T-helper 1 cell treated with Interleukin-12 subunit alpha and Interleukin-12 subunit beta and Interleukin-4 antibody, amounts not matched to agents 30 μg/mL and 1 μg/mL, for 36 hours (primary cell): ENCODE measurements around the gene IRF7.
A peak's percentile ranks its signal among the peaks of the same experiment; 100 is the strongest.
"Not testable (repeated sequence)": the region's sequence is repeated elsewhere in the genome, so short reads cannot be mapped to it uniquely, and the experiment has no call there.

Experiments
- H3K27ac Mint-ChIP-seq: one replicate; pipeline ENCODE4 v1.8.0; 2021; ENCODE audit warnings: mild to moderate bottlenecking, mixed read lengths
- H3K27me3 Mint-ChIP-seq: one replicate; pipeline ENCODE4 v1.8.0; 2021; ENCODE audit warnings: low read depth, mixed read lengths
- H3K36me3 Mint-ChIP-seq: one replicate; pipeline ENCODE4 v1.8.0; 2021; ENCODE audit warnings: low read depth, mixed read lengths
- H3K4me1 Mint-ChIP-seq: one replicate; pipeline ENCODE4 v1.8.0; 2021; ENCODE audit warnings: low read depth, mixed read lengths
- H3K4me3 Mint-ChIP-seq: one replicate; pipeline ENCODE4 v1.8.0; 2021; ENCODE audit warnings: mild to moderate bottlenecking, moderate library complexity, mixed read lengths
- H3K9me3 Mint-ChIP-seq: one replicate; pipeline ENCODE4 v1.8.0; 2021; ENCODE audit warnings: mixed read lengths

The IRF7 gene

GRCh38 chr11:576811-577610, 38.7 kb downstream of the IRF7 start:
- Mint-ChIP-seq H3K9me3 (no peaks in the 10 kb centered on the region), H3K36me3 (peaks cover 14% of the 10 kb centered on the region), H3K27ac (peak overlapping the region; percentile 80), H3K27me3 (peaks cover 12% of the 10 kb centered on the region), H3K4me3 (peak overlapping the region; percentile 91), H3K4me1 (peaks cover 33% of the 10 kb centered on the region)

GRCh38 chr11:575996-576768, 39.6 kb downstream of the IRF7 start, which contains the start of gene PHRF1:
Gene PHRF1, plus strand, starts transcription at chr11:576470. Its CDS starts 5,043 bp downstream, at chr11:581513.
- peaks cover 8% of the 10 kb centered on the region for H3K36me3 Mint-ChIP-seq
- no peaks in the 10 kb centered on the region for H3K9me3 Mint-ChIP-seq
- H3K27me3 Mint-ChIP-seq, result peaks cover 12% of the 10 kb centered on the region
- H3K4me3 Mint-ChIP-seq, result peak within 1 kb of the TSS; percentile 91
- peak within 1 kb of the TSS; percentile 100 for H3K27ac Mint-ChIP-seq
- H3K4me1 Mint-ChIP-seq, result peaks cover 30% of the 10 kb centered on the region

- peak overlapping the region; percentile 84 for H3K4me3 Mint-ChIP-seq
- H3K36me3 Mint-ChIP-seq, result peaks cover 6% of the 10 kb centered on the region
- H3K27me3 Mint-ChIP-seq, result peaks cover 12% of the 10 kb centered on the region
- H3K4me1 Mint-ChIP-seq, result peaks cover 28% of the 10 kb centered on the region
- no peaks in the 10 kb centered on the region for H3K9me3 Mint-ChIP-seq
- H3K27ac Mint-ChIP-seq, result peak overlapping the region; percentile 49
These were observed 40.3 kb downstream of the IRF7 start for GRCh38 chr11:575313-575995.

- no peaks in the 10 kb centered on the region for H3K9me3 Mint-ChIP-seq
- H3K27ac Mint-ChIP-seq, result peak overlapping the region; percentile 49
- H3K27me3 Mint-ChIP-seq, result peaks cover 12% of the 10 kb centered on the region
- H3K36me3 Mint-ChIP-seq, result peaks cover 6% of the 10 kb centered on the region
- H3K4me1 Mint-ChIP-seq, result peaks cover 28% of the 10 kb centered on the region
- H3K4me3 Mint-ChIP-seq, result peak overlapping the region; percentile 84
These were observed 41.0 kb downstream of the IRF7 start for GRCh38 chr11:574632-575312.

- H3K9me3 Mint-ChIP-seq, H3K36me3 Mint-ChIP-seq, H3K27ac Mint-ChIP-seq: not testable (repeated sequence)
- Mint-ChIP-seq H3K4me1 (peaks cover 26% of the 10 kb centered on the region), H3K4me3 (peak overlapping the region; percentile 84), H3K27me3 (peaks cover 12% of the 10 kb centered on the region)
These were observed 41.6 kb downstream of the IRF7 start for GRCh38 chr11:574031-574570.

GRCh38 chr11:573146-573759, 42.5 kb downstream of the IRF7 start:
- Mint-ChIP-seq H3K27me3 (peaks cover 12% of the 10 kb centered on the region), H3K36me3 (peaks cover 6% of the 10 kb centered on the region), H3K4me1 (peaks cover 22% of the 10 kb centered on the region), H3K27ac (no peak overlapping the region), H3K9me3 (no peaks in the 10 kb centered on the region), H3K4me3 (no peak overlapping the region)

GRCh38 chr11:571802-572185, 44.0 kb downstream of the IRF7 start:
- Mint-ChIP-seq H3K4me1 (peaks cover 21% of the 10 kb centered on the region), H3K36me3 (peaks cover 2% of the 10 kb centered on the region), H3K27me3 (peaks cover 12% of the 10 kb centered on the region), H3K9me3 (no peaks in the 10 kb centered on the region), H3K4me3 (no peak overlapping the region), H3K27ac (no peak overlapping the region)

GRCh38 chr11:569158-569885, 46.4 kb downstream of the IRF7 start:
- peak overlapping the region; percentile 76 for H3K4me3 Mint-ChIP-seq
- peaks cover 13% of the 10 kb centered on the region for H3K4me1 Mint-ChIP-seq
- H3K9me3 Mint-ChIP-seq, result no peaks in the 10 kb centered on the region
- peak overlapping the region; percentile 49 for H3K27ac Mint-ChIP-seq
- H3K27me3 Mint-ChIP-seq, result peaks cover 4% of the 10 kb centered on the region
- no peaks in the 10 kb centered on the region for H3K36me3 Mint-ChIP-seq

GRCh38 chr11:568306-569157, 47.2 kb downstream of the IRF7 start:
- no peaks in the 10 kb centered on the region for H3K27me3 Mint-ChIP-seq
- H3K36me3 Mint-ChIP-seq, result no peaks in the 10 kb centered on the region
- no peak overlapping the region for H3K27ac Mint-ChIP-seq
- H3K4me3 Mint-ChIP-seq, result peak overlapping the region; percentile 76
- peaks cover 9% of the 10 kb centered on the region for H3K4me1 Mint-ChIP-seq
- no peaks in the 10 kb centered on the region for H3K9me3 Mint-ChIP-seq

GRCh38 chr11:567629-568292, 48.0 kb downstream of the IRF7 start:
- Mint-ChIP-seq H3K36me3 (no peaks in the 10 kb centered on the region), H3K4me3 (peak overlapping the region; percentile 77), H3K27ac (peak overlapping the region; percentile 69)

GRCh38 chr11:567011-567628, 48.6 kb downstream of the IRF7 start:
- Mint-ChIP-seq H3K9me3 (no peaks in the 10 kb centered on the region), H3K27me3 (no peaks in the 10 kb centered on the region), H3K27ac (peak overlapping the region; percentile 69), H3K4me3 (peak overlapping the region; percentile 77), H3K36me3 (no peaks in the 10 kb centered on the region), H3K4me1 (peaks cover 9% of the 10 kb centered on the region)

More at GRCh38 chr11:567629-568292, 48.0 kb downstream of the IRF7 start:
- Mint-ChIP-seq H3K27me3 (no peaks in the 10 kb centered on the region), H3K4me1 (peaks cover 9% of the 10 kb centered on the region), H3K9me3 (no peaks in the 10 kb centered on the region)
